GM18502 (cell line): ENCODE measurements around the gene PBX2.
A peak's percentile ranks its signal among the peaks of the same experiment; 100 is the strongest.
"Not testable (repeated sequence)": the region's sequence is repeated elsewhere in the genome, so short reads cannot be mapped to it uniquely, and the experiment has no call there.

Experiments used
- ATAC-seq: cut with Tn5 transposase; IDR thresholded peaks from one replicate; pipeline ENCODE4 v1.9.1; 2021; ENCODE audit warnings: mild to moderate bottlenecking; ENCODE audit not compliant: unreplicated experiment, poor library complexity

Gene PBX2

DNA sequence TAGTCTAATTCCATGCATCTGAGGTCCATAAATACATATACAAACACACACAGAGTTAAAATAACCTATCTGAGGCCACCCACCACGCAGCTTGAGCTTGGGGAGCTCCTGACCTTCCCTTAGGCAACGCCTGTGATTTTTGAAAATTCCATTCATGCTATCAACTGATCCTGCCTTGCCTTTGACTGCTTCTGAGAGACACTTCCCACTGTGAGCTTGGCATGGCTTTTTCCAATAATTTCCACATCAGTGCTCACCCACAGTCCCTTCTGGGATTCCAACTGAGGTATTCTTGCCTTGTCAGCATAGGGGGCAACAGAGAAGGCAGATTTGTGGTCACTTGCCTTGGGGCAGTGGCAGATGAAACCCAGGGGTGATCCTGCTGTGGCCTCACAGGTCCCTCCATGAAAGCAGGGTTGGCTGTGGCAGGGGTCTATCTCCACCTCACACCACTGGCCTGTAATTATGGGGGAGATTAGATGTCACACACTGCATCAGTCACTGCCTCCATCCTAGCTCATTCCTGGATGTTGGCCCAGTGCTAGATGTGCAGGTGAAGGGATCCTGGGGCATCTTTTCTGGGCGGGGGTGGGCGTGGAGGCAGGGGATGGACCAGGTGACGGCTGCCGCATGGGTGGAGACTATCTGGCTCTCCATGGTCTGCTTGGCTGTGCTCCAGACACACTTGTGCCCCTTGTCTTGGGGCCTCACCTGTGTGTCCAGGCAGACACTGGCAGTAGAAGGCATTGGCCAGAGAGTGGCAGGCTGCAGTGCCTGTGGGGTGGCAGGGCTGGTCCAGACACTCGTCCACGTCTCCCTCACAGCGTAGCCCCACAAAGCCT, 13.6 kb upstream of the PBX2 start:
- ATAC-seq: no peak

GRCh38 chr6:32202186-32202585, 12.2 kb upstream of the PBX2 start:
- ATAC-seq: no peak

GRCh38 chr6:32200711-32201475, 10.9 kb upstream of the PBX2 start:
- ATAC-seq: no peak

- no peak for ATAC-seq
Observed at GRCh38 chr6:32198866-32199265, 8.9 kb upstream of the PBX2 start.

- no peak for ATAC-seq
Observed at GRCh38 chr6:32198345-32198696, 8.3 kb upstream of the PBX2 start.

DNA sequence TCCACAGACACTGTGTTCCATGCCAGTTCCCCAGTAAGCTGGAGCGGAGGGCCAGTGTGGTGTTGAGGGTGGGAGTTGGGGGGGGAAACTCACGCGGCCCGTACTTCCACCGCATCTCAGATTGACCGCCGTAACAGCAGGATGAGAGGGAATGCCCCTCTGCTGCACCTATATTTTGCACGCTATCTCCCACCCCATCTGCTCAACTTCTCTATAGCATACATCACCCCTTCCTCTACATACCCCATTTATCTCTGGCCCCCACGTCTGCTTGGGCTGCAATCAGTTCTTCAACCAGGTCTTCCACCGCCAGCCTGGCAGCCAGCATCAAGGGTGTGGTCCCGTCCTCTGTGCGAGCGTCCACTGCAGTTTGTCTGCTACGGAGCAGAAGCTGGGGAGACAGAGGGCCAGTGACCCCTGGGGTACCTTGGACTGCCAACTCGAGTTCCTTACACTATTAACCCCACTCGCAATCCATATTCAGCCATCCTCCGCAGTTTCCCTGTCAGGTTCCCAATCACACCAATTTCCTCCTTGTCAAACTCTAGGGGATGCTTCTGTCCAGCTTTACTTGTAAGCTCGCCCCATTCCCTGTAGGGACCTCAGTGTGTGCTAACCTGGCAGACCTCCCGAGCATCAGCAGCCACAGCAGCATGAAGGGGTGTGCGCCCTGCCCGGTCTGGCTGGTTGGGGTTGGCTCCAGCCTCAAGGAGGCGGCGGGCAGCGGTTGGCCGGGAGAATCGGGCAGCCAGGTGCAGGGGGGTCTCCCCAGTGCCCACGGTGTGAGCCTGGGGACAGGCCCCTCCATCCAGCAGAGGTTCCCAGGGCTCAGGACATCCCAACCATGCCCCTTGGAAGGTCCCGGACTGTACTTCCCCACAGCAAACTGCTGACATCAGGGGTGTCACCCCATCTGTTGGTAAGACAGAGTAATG, 6.9 kb upstream of the PBX2 start:
- no peak for ATAC-seq

GRCh38 chr6:32195902-32196681, 6.1 kb upstream of the PBX2 start:
- peak; percentile 79 for ATAC-seq

DNA sequence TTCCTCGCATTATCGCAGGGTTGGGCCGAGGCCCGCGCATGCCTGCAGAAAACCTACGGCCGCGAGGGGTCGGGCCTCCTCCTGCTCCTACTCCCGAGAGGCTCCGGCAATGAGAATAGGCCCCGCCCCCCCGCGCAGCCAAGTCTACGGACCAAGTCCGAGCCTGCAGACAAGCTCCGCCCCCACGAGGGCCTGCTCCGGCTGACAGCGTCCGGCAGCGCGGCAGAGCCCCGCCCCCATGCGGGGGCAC, 5.6 kb upstream of the PBX2 start:
- ATAC-seq: peak; percentile 80

DNA sequence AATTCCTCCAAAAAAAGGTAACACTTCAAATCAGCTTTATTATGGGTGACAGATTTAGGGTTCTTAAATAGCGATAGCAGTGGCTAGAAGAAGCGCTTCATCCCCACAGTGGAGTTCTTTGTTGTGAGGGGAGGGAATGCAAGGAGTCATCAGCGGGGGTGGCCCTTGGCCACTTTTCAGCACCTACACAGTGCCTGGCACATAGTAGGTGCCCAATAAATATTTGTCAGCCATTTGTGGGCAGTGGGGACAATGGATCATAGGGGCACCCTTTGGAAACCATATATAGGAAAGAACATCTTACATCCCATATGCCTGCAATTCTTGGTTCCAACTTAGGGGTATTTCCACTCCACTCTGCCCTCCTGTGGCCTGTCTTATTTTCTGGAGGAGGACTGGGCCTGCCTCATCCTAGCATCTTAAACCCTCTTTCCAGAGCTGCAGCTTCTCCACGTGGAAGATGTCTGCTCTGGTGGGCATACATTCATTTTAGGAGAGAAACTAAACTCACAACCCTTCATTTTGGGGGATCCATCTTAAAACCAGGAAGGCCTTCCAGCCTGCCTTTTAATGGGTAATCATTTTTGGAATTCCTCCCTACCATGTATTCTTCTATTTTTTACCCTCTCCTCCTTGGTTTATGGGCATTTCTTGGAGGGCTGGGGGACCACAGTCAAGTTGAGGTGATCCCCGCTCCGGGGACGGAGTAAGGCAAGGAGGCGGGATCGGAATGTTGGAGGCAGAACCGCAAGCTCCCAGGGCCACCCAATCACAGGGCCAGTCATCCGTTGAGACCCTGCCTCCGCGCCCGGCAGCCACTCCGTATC, 5.0 kb upstream of the PBX2 start:
- ATAC-seq: no peak

GRCh38 chr6:32194388-32194787, 4.4 kb upstream of the PBX2 start:
- no peak for ATAC-seq

DNA sequence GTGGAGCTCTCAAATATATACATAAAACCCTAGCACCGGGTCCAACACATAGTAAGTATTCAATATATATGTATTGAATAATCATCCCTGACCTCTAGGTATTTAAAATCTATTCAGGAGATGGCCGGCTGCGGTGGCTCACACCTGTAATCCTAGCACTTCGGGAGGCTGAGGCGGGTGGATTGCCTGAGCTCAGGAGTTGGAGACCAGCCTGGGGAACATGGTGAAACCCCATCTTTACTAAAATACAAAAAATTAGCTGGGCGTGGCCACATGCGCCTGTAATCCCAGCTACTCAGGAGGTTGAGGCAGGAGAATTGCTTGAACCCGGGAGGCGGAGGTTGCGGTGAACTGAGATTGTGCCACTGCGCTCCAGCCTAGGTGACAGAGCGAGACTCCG, 3.1 kb upstream of the PBX2 start:
- ATAC-seq: not testable (repeated sequence)

- no peak for ATAC-seq
Observed at GRCh38 chr6:32192608-32193039, 2.6 kb upstream of the PBX2 start, which contains the start of gene GPSM3. GPSM3 (minus strand) TSS chr6:32192643; CDS start chr6:32192513, 130 bp downstream.

GRCh38 chr6:32191696-32192607, 1.9 kb upstream of the PBX2 start:
- no peak for ATAC-seq

- no peak for ATAC-seq
Observed at GRCh38 chr6:32190911-32191677, 1.1 kb upstream of the PBX2 start.

DNA sequence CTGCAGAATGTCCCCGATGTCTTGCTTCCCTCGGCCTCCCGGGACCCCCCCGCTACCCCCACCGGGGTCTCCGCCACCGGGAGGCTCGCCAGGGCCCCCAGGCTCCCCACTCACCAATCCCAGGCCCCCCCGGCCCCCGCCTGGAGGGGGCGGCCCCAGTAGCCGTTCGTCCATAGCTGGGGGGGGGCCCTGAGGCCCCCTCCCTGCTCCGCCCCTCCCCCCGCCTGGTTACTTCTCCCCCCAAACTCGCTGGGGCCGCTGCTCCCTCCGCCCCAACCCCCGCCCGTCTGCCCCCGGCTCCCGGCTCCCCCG, 304 bp downstream of the PBX2 start:
- no peak for ATAC-seq

GRCh38 chr6:32189069-32189741, 797 bp downstream of the PBX2 start:
- ATAC-seq: no peak
